ENCODE data around the gene NT5E. TPM values are rescaled to one million over a fixed set of nuclear protein-coding genes. Genes with fewer than 3 reads are reported as not detected.

NT5E gene
- total RNA-seq, 1 donor from 2014 or later = 101 TPM

DNA sequence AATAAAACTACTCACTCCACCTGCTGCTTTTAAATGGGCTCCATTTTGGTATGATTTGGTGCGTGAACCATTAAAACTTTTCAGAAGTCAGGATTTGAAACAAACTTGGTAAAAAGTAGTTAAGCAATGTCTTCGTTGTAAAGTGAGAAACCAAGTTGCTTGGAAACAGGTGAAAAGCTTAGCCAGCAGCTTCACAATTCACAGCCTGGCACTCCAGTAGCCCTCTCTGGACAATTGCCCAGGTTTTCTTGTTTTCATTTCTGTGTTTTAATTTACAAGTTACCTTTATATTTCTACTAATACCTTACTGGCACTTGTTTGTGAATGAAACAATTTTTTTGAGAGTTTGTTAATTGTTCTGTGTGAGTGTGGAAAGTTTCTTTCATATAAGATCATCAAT is 12.8 kb downstream of the NT5E start:
- TF ChIP-seq, protein P1, sequence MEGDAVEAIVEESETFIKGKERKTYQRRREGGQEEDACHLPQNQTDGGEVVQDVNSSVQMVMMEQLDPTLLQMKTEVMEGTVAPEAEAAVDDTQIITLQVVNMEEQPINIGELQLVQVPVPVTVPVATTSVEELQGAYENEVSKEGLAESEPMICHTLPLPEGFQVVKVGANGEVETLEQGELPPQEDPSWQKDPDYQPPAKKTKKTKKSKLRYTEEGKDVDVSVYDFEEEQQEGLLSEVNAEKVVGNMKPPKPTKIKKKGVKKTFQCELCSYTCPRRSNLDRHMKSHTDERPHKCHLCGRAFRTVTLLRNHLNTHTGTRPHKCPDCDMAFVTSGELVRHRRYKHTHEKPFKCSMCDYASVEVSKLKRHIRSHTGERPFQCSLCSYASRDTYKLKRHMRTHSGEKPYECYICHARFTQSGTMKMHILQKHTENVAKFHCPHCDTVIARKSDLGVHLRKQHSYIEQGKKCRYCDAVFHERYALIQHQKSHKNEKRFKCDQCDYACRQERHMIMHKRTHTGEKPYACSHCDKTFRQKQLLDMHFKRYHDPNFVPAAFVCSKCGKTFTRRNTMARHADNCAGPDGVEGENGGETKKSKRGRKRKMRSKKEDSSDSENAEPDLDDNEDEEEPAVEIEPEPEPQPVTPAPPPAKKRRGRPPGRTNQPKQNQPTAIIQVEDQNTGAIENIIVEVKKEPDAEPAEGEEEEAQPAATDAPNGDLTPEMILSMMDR (IDR thresholded peaks at IDR 0.05; ENCODE audit: insufficient read depth, low read length, poor library complexity, severe bottlenecking) = no peak
- no peak for DNase-seq (ENCODE audit: low read depth)
- H3K36me3 ChIP-seq (ENCODE audit: control insufficient read depth, insufficient read depth, low read length) = no peaks in the 10 kb centered on the region
- no peak overlapping the region for H3K4me3 ChIP-seq (ENCODE audit: low read depth, low read length)
- H3K27me3 ChIP-seq (ENCODE audit: control insufficient read depth, insufficient read depth, low read length) = no peaks in the 10 kb centered on the region

DNA sequence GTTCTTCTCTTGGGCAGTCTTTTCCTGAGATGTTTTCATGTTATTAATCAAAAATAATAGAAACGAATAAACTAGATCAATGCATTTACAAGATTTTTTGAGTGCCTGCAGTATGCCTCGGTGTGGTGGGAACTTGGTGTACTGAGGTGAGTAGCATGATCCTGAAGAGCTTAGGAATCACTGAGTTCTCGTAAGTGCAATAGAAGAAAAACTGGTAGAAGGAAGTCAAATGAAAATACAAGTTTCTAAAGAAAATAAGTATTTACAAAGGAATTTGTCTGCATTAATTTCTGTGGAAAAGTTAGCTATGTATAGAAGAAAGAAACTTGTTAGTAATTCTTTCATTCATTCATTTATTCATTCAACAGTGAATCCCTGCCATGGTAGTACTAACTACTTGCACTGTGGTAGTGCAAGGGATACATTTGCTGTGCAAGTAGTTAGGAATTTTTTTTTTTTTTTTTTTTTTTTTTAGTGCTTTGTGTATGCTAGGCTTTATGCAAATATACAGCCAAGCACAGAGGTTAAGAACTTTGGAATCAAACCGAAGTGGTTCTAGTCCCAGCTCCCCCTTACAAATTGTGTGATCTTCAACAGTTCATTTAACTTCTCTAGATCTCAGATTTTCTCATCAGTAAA is 13.9 kb downstream of the NT5E start:
- DNase-seq (ENCODE audit: low read depth) = no peak
- H3K27me3 ChIP-seq (ENCODE audit: control insufficient read depth, insufficient read depth, low read length) = no peaks in the 10 kb centered on the region
- TF ChIP-seq, protein P1 (IDR thresholded peaks at IDR 0.05; ENCODE audit: insufficient read depth, low read length, poor library complexity, severe bottlenecking) = no peak
- H3K36me3 ChIP-seq (ENCODE audit: control insufficient read depth, insufficient read depth, low read length) = peaks cover 1% of the 10 kb centered on the region
- H3K4me3 ChIP-seq (ENCODE audit: low read depth, low read length) = no peak overlapping the region

- Histone ChIP-seq H3K27me3 (ENCODE audit: control insufficient read depth, insufficient read depth, low read length) (no peaks in the 10 kb centered on the region), H3K4me3 (ENCODE audit: low read depth, low read length) (no peak overlapping the region), H3K36me3 (ENCODE audit: control insufficient read depth, insufficient read depth, low read length) (peaks cover 1% of the 10 kb centered on the region)
- peak; percentile 91 for DNase-seq (ENCODE audit: low read depth)
- TF ChIP-seq, protein P1 (IDR thresholded peaks at IDR 0.05; ENCODE audit: insufficient read depth, low read length, poor library complexity, severe bottlenecking) = no peak
These were observed 14.4 kb downstream of the NT5E start for GRCh38 chr6:85464260-85464644.

DNA sequence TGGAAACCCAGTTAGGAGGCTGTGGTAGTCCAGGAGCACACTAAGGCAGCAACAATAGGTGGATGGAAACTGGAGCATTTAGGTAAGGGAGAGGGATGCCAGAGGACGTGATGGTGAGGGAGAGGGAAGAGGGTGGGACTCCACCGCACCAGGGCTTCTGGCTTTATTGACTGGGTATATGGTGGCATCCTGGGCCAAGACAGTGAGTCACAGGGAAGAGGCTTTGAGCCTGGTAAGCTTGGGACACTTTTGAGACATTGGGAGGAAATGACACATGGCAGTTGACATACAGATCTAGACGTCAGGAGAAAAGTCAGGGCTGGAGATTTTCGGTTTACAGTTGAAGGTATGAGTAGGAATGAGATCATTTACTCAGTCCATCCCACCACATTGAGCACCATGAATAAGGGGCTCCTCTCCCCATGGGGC is 14.9 kb downstream of the NT5E start:
- H3K36me3 ChIP-seq (ENCODE audit: control insufficient read depth, insufficient read depth, low read length) = peaks cover 1% of the 10 kb centered on the region

DNA sequence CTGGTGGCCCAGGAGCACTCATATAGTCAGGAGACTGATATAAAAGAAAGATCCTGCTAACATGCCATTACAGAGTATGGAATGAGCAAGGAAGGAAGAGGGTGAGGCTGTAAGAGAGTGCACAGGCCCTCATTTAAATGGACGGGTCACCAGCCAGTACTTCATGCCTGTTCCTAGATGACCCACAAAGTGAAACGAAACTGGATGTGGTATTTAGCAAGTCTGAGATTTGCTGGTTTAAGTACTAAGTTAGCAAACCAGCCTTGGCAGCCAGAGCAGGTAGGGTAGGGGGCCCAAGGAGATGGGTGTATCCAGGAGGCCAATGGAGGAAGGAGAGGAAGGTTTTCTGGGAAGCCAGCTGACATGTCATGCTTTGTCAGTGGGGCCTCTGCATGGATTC is 15.9 kb downstream of the NT5E start:
- H3K36me3 ChIP-seq (ENCODE audit: control insufficient read depth, insufficient read depth, low read length) = peaks cover 1% of the 10 kb centered on the region
- H3K27me3 ChIP-seq (ENCODE audit: control insufficient read depth, insufficient read depth, low read length) = no peaks in the 10 kb centered on the region
- H3K4me3 ChIP-seq (ENCODE audit: low read depth, low read length) = no peak overlapping the region
- TF ChIP-seq, protein P1 (IDR thresholded peaks at IDR 0.05; ENCODE audit: insufficient read depth, low read length, poor library complexity, severe bottlenecking) = no peak
- DNase-seq (ENCODE audit: low read depth) = no peak

More for the DNA sequence above, 14.9 kb downstream of the NT5E start:
- no peaks in the 10 kb centered on the region for H3K27me3 ChIP-seq (ENCODE audit: control insufficient read depth, insufficient read depth, low read length)
- no peak overlapping the region for H3K4me3 ChIP-seq (ENCODE audit: low read depth, low read length)
- peak; percentile 79 for DNase-seq (ENCODE audit: low read depth)
- TF ChIP-seq, protein P1 (IDR thresholded peaks at IDR 0.05; ENCODE audit: insufficient read depth, low read length, poor library complexity, severe bottlenecking) = no peak

GRCh38 chr6:85468326-85468725 is 18.4 kb downstream of the NT5E start:
- Histone ChIP-seq H3K36me3 (ENCODE audit: control insufficient read depth, insufficient read depth, low read length) (peaks cover 1% of the 10 kb centered on the region), H3K4me3 (ENCODE audit: low read depth, low read length) (no peak overlapping the region), H3K27me3 (ENCODE audit: control insufficient read depth, insufficient read depth, low read length) (no peaks in the 10 kb centered on the region)
- no peak for DNase-seq (ENCODE audit: low read depth)
- TF ChIP-seq, protein P1 (IDR thresholded peaks at IDR 0.05; ENCODE audit: insufficient read depth, low read length, poor library complexity, severe bottlenecking) = no peak
